WTC11 (cell line): ENCODE data around the gene CIDEB. TPM values are rescaled to one million over a fixed set of nuclear protein-coding genes. Genes with fewer than 3 reads are reported as not detected.

Experiments
- ATAC-seq: fragments of 200-7000 bp; cut with Tn5 transposase; 2 replicates; pipeline ENCODE4 v1.10.0; 2021; ENCODE audit warnings: mild to moderate bottlenecking, moderate library complexity
- CTCF ChIA-PET: fragments of 300-600 bp; sonication (Branson Sonifier 250); formaldehyde crosslinking; loops from one replicate; lab custom pipeline; 2021; ENCODE audit warnings: antibody characterized with exemption; lab: Charles Lee
- POLR2A ChIA-PET: fragments of 350-600 bp; sonication (Branson Sonifier 250); formaldehyde crosslinking; loops from one replicate; lab custom pipeline; 2021; ENCODE audit warnings: antibody characterized with exemption; lab: Charles Lee
- DNase-seq: peaks from one replicate; pipeline ENCODE4 v3.0.0; 2021; ENCODE audit warnings: low spot score
- H3K27ac Mint-ChIP-seq: 2 replicates; pipeline ENCODE4 v1.8.0; 2021; ENCODE audit warnings: mixed read lengths
- H3K27me3 Mint-ChIP-seq: 2 replicates; pipeline ENCODE4 v1.8.0; 2021; ENCODE audit warnings: low read depth, mild to moderate bottlenecking, moderate library complexity, mixed read lengths
- H3K36me3 Mint-ChIP-seq: 2 replicates; pipeline ENCODE4 v1.8.0; 2021; ENCODE audit warnings: mixed read lengths
- H3K4me1 Mint-ChIP-seq: 2 replicates; pipeline ENCODE4 v1.8.0; 2022; ENCODE audit warnings: mixed read lengths
- H3K4me3 Mint-ChIP-seq: 2 replicates; pipeline ENCODE4 v1.8.0; 2021; ENCODE audit warnings: mild to moderate bottlenecking, moderate library complexity, mixed read lengths
- H3K9me3 Mint-ChIP-seq: 2 replicates; pipeline ENCODE4 v1.8.0; 2021; ENCODE audit warnings: mixed read lengths
- ATF1 ChIP-seq: sonication (generic); formaldehyde crosslinking; IDR thresholded peaks from 2 replicates; pipeline ENCODE4 v1.8.1; 2023; ENCODE audit warnings: mild to moderate bottlenecking, moderate library complexity, missing genetic modification reagents
- CBFB ChIP-seq: sonication (generic); formaldehyde crosslinking; IDR thresholded peaks from 2 replicates; pipeline ENCODE4 v1.8.1; 2022; ENCODE audit warnings: mild to moderate bottlenecking, low read depth, missing genetic modification reagents
- ETV6 ChIP-seq: sonication (generic); formaldehyde crosslinking; IDR thresholded peaks from 2 replicates; pipeline ENCODE4 v1.8.1; 2022; ENCODE audit warnings: mild to moderate bottlenecking, missing genetic modification reagents
- FOXJ3 ChIP-seq: sonication (generic); formaldehyde crosslinking; IDR thresholded peaks from 2 replicates; pipeline ENCODE4 v1.9.0; 2021; ENCODE audit warnings: missing genetic modification reagents, mild to moderate bottlenecking, borderline replicate concordance
- GTF2I ChIP-seq: fragments of 250-450 bp; sonication (Bioruptor Pico); conservative IDR thresholded peaks from 2 replicates; pipeline ENCODE4 v1.4.0; 2021; ENCODE audit warnings: mild to moderate bottlenecking
- HMGXB4 ChIP-seq: sonication (generic); formaldehyde crosslinking; IDR thresholded peaks from 2 replicates; pipeline ENCODE4 v1.8.1; 2023; ENCODE audit warnings: mild to moderate bottlenecking, moderate library complexity, missing genetic modification reagents
- IRF2 ChIP-seq: sonication (generic); formaldehyde crosslinking; IDR thresholded peaks from 2 replicates; pipeline ENCODE4 v1.8.0; 2022; ENCODE audit warnings: low read depth, missing genetic modification reagents, borderline replicate concordance
- MXD4 ChIP-seq: fragments of 250-450 bp; sonication (Bioruptor Pico); IDR thresholded peaks from 2 replicates; pipeline ENCODE4 v1.8.0; 2021; ENCODE audit warnings: mild to moderate bottlenecking, moderate library complexity, borderline replicate concordance
- MYBL2 ChIP-seq: sonication (generic); formaldehyde crosslinking; IDR thresholded peaks from 2 replicates; pipeline ENCODE4 v1.8.1; 2023; ENCODE audit warnings: mild to moderate bottlenecking, moderate library complexity, missing genetic modification reagents
- RORB ChIP-seq: fragments of 250-450 bp; sonication (Bioruptor Pico); IDR thresholded peaks from 2 replicates; pipeline ENCODE4 v1.9.0; 2021; ENCODE audit warnings: mild to moderate bottlenecking
- SMAD3 ChIP-seq: sonication (generic); formaldehyde crosslinking; IDR thresholded peaks from 2 replicates; pipeline ENCODE4 v1.8.0; 2022; ENCODE audit warnings: missing genetic modification reagents, mild to moderate bottlenecking, borderline replicate concordance
- ZBTB43 ChIP-seq: sonication (generic); formaldehyde crosslinking; IDR thresholded peaks from 2 replicates; pipeline ENCODE4 v1.8.1; 2023; ENCODE audit warnings: mild to moderate bottlenecking, missing genetic modification reagents
- ZNF232 ChIP-seq: sonication (generic); formaldehyde crosslinking; IDR thresholded peaks from 2 replicates; pipeline ENCODE4 v1.8.0; 2022; ENCODE audit warnings: mild to moderate bottlenecking, missing genetic modification reagents
- ZNF263 ChIP-seq: sonication (generic); formaldehyde crosslinking; IDR thresholded peaks from 2 replicates; pipeline ENCODE4 v1.8.1; 2022; ENCODE audit warnings: low read depth, mild to moderate bottlenecking, moderate library complexity, missing genetic modification reagents
- ZNF423 ChIP-seq: fragments of 250-450 bp; sonication (Bioruptor Pico); IDR thresholded peaks from 2 replicates; pipeline ENCODE4 v2.1.2; 2022; ENCODE audit warnings: mild to moderate bottlenecking, moderate library complexity
- total RNA-seq: library from RNA; stranded (reverse); gene quantifications from 3 replicates; pipeline ENCODE4 v1.2.3, GENCODE V29; 2021
- TF ChIP-seq, protein P1 (sequence below): sonication (generic); formaldehyde crosslinking; IDR thresholded peaks from 2 replicates; pipeline ENCODE4 v1.8.0; 2022; ENCODE audit warnings: missing genetic modification reagents
- TF ChIP-seq, protein P2 (sequence below): sonication (generic); formaldehyde crosslinking; IDR thresholded peaks from 2 replicates; pipeline ENCODE4 v1.8.0; 2022; ENCODE audit warnings: mild to moderate bottlenecking, missing genetic modification reagents
- TF ChIP-seq, protein P3 (sequence below): sonication (generic); formaldehyde crosslinking; IDR thresholded peaks from 2 replicates; pipeline ENCODE4 v1.8.0; 2023; ENCODE audit warnings: missing genetic modification reagents, mild to moderate bottlenecking, borderline replicate concordance
- TF ChIP-seq, protein P4 (sequence below): sonication (generic); formaldehyde crosslinking; IDR thresholded peaks from 2 replicates; pipeline ENCODE4 v1.8.1; 2023; ENCODE audit warnings: mild to moderate bottlenecking, missing genetic modification reagents, moderate library complexity

Gene CIDEB
- total RNA-seq, 1 experiment from 2014 or later, result 4.7 TPM

DNA sequence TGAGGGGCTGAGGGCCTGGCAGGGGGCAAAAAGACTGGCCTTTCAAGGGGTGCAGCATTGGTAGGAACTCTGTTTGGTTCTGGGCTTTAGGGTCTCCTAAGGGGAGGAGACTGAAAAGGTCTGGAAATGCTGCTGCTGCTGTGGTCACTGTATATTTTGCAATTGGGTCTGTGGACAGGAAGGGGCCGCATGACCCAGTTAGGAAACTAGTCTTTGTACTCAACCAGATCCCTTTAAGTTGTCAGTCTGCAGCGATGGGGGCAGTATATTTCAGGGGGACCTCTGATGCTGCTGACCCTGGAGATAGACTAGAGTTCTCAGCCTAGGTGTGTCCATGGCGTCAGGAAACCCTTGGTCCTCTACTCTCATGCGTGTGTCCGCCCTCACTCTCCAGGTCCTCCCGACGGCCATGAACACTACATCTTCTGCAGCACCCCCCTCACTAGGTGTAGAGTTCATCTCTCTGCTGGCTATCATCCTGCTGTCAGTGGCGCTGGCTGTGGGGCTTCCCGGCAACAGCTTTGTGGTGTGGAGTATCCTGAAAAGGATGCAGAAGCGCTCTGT is 7.5 kb upstream of the CIDEB start:
- Mint-ChIP-seq H3K27ac (no peak overlapping the region), H3K4me1 (peaks cover 2% of the 10 kb centered on the region), H3K4me3 (no peak overlapping the region), H3K9me3 (no peaks in the 10 kb centered on the region), H3K36me3 (no peaks in the 10 kb centered on the region), H3K27me3 (peaks cover 84% of the 10 kb centered on the region)
- DNase-seq (no peak), ATAC-seq (no peak)
- TF ChIP-seq MXD4 (no peak), RORB (no peak)
- TF ChIP-seq, protein P1, sequence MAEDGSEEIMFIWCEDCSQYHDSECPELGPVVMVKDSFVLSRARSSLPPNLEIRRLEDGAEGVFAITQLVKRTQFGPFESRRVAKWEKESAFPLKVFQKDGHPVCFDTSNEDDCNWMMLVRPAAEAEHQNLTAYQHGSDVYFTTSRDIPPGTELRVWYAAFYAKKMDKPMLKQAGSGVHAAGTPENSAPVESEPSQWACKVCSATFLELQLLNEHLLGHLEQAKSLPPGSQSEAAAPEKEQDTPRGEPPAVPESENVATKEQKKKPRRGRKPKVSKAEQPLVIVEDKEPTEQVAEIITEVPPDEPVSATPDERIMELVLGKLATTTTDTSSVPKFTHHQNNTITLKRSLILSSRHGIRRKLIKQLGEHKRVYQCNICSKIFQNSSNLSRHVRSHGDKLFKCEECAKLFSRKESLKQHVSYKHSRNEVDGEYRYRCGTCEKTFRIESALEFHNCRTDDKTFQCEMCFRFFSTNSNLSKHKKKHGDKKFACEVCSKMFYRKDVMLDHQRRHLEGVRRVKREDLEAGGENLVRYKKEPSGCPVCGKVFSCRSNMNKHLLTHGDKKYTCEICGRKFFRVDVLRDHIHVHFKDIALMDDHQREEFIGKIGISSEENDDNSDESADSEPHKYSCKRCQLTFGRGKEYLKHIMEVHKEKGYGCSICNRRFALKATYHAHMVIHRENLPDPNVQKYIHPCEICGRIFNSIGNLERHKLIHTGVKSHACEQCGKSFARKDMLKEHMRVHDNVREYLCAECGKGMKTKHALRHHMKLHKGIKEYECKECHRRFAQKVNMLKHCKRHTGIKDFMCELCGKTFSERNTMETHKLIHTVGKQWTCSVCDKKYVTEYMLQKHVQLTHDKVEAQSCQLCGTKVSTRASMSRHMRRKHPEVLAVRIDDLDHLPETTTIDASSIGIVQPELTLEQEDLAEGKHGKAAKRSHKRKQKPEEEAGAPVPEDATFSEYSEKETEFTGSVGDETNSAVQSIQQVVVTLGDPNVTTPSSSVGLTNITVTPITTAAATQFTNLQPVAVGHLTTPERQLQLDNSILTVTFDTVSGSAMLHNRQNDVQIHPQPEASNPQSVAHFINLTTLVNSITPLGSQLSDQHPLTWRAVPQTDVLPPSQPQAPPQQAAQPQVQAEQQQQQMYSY (CRISPR knock-in tag), result 0 out of 2 replicates have a peak, but pooled peaks have one; percentile 4
- ChIA-PET POLR2A (interaction anchor here (0.6 kb wide), 1 partner anchor 69 kb away, joined by 3 read pairs; no protein-coding TSS in a partner anchor), CTCF (interaction anchor here (0.6 to 3.2 kb wide), 10 partner anchors 7 to 760 kb away, joined by 3 to 21 read pairs (median 6); partner anchors contain the start of genes CIDEB, DHRS1, KHNYN and NOP9)

- Mint-ChIP-seq H3K36me3 (no peaks in the 10 kb centered on the region), H3K4me1 (peaks cover 7% of the 10 kb centered on the region), H3K27ac (no peak overlapping the region), H3K9me3 (no peaks in the 10 kb centered on the region), H3K4me3 (no peak overlapping the region), H3K27me3 (peaks cover 77% of the 10 kb centered on the region)
- ChIA-PET POLR2A (no interaction called here), CTCF (interaction anchor here (3.2 kb wide), 1 partner anchor 18 kb away, joined by 19 read pairs; no protein-coding TSS in a partner anchor)
- ATAC-seq (no peak), DNase-seq (no peak)
- TF ChIP-seq FOXJ3 (no peak), CBFB (CRISPR knock-in tag) (no peak), SMAD3 (CRISPR knock-in tag) (no peak), IRF2 (no peak), GTF2I (no peak), ZNF423 (no peak), ZNF232 (CRISPR knock-in tag) (no peak), HMGXB4 (CRISPR knock-in tag) (no peak), ZNF263 (CRISPR knock-in tag) (no peak), ETV6 (CRISPR knock-in tag) (no peak), ZBTB43 (no peak), MYBL2 (CRISPR knock-in tag) (no peak), ATF1 (no peak)
- TF ChIP-seq, protein P2, sequence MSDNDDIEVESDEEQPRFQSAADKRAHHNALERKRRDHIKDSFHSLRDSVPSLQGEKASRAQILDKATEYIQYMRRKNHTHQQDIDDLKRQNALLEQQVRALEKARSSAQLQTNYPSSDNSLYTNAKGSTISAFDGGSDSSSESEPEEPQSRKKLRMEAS (CRISPR knock-in tag), result no peak
- TF ChIP-seq, protein P3, sequence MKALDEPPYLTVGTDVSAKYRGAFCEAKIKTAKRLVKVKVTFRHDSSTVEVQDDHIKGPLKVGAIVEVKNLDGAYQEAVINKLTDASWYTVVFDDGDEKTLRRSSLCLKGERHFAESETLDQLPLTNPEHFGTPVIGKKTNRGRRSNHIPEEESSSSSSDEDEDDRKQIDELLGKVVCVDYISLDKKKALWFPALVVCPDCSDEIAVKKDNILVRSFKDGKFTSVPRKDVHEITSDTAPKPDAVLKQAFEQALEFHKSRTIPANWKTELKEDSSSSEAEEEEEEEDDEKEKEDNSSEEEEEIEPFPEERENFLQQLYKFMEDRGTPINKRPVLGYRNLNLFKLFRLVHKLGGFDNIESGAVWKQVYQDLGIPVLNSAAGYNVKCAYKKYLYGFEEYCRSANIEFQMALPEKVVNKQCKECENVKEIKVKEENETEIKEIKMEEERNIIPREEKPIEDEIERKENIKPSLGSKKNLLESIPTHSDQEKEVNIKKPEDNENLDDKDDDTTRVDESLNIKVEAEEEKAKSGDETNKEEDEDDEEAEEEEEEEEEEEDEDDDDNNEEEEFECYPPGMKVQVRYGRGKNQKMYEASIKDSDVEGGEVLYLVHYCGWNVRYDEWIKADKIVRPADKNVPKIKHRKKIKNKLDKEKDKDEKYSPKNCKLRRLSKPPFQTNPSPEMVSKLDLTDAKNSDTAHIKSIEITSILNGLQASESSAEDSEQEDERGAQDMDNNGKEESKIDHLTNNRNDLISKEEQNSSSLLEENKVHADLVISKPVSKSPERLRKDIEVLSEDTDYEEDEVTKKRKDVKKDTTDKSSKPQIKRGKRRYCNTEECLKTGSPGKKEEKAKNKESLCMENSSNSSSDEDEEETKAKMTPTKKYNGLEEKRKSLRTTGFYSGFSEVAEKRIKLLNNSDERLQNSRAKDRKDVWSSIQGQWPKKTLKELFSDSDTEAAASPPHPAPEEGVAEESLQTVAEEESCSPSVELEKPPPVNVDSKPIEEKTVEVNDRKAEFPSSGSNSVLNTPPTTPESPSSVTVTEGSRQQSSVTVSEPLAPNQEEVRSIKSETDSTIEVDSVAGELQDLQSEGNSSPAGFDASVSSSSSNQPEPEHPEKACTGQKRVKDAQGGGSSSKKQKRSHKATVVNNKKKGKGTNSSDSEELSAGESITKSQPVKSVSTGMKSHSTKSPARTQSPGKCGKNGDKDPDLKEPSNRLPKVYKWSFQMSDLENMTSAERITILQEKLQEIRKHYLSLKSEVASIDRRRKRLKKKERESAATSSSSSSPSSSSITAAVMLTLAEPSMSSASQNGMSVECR, result no peak
- TF ChIP-seq, protein P4, sequence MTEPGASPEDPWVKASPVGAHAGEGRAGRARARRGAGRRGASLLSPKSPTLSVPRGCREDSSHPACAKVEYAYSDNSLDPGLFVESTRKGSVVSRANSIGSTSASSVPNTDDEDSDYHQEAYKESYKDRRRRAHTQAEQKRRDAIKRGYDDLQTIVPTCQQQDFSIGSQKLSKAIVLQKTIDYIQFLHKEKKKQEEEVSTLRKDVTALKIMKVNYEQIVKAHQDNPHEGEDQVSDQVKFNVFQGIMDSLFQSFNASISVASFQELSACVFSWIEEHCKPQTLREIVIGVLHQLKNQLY (CRISPR knock-in tag), result no peak
These were observed 6.8 kb upstream of the CIDEB start for GRCh38 chr14:24314377-24315193.
